Activated CD8-positive, alpha-beta memory T cell treated with anti-CD3 and anti-CD28 coated beads for 48 hours (primary cell): ENCODE results near the gene FBL.
"Not testable (repeated sequence)": the region's sequence is repeated elsewhere in the genome, so short reads cannot be mapped to it uniquely, and the experiment has no call there.

Source experiments
- DNase-seq, 3 experiments: peaks; one replicate each; pipeline ENCODE4 v3.0.0-alpha.2; 2020; ENCODE audit warnings: low read depth in 2 of 3, low spot score in 2 of 3

FBL gene

GRCh38 chr19:39825531-39826076 lies 20.6 kb downstream of the FBL start:
- no peak for DNase-seq

DNA sequence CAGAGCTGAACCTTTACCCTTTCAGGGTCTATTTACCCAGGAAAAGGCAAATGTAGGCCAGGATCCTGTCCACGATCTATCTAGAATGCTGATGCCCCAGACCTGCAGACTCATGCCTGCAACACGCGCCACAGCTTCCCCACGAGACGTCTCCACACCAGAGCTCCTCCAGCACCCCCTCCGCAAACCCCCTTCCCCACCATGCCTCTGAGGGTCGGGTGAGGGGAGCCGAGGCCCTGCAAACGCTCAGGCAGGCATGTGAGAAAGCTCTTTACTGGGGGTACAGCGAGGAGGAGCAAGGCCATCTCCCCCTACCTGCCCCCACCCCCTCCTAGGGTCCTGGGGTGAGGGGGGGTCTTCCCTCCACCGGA lies 21.1 kb downstream of the FBL start:
- DNase-seq, result no peak

DNA sequence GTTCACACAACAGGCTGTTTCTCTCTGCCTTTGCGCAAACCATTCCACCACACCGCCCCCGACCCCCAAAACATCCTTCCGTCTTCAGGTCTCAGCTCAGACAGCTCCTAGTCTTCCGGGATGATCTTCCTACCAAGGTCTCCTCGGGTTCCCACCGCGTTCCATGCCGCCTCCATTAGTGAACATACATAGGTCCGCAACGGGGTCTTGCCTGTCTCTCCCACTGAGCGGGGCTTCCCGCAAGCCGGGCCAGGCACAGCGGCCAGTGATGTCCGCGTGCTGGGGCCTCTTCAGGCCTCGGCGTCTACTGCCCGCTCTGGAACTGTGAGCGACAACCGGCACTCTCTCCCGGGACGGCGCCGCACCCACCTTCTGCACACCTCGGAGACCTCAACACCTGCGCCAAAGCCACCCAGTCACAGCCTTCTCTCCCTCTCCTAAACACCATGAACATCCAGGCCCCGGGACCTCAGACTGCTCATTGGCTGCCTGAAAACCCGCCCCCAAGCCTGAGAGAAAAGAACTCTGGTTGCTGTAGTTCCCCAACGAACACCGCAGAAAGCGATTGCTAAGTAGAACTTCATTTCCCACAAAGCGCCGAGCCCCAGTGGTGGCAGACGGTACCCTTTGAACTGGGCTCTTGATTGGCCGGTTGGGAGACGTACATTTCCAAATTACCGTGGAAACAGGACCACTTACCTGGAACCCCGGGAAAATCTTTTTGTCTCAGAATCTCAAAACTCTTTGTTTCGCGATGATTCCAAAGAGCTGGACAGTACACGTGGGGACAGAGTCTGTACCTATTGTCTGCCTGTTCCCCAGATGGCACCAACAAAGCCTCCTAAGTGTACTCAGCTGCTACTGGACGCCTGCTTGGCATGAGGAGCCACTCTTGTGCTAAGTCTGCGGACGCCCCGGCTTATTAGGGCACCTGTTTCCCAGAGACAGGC lies 21.8 kb downstream of the FBL start:
- DNase-seq, result peak; percentile 47 to 69 (median 66)

DNA sequence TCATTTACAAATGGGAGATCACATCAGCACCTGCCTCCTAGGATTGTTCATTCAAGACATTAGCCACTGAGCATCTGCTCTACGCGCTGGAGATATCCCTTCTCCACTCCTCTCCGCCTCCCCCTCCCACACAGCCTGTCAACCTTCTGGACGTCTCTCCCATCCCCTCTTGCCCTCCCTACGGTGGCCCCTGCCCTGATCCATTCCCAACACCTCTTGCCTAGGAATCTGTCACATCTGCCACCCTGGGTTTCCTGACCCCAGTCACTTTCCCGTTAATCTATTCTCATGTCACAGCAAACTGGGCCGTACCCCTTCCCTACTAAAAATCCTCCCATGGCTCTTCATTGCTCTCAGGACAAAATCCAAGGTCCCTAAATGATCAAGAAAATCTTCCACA lies 22.5 kb downstream of the FBL start:
- DNase-seq, result no peak

GRCh38 chr19:39820696-39821095 lies 25.5 kb downstream of the FBL start:
- DNase-seq, result no peak

- no peak for DNase-seq
Observed at GRCh38 chr19:39819786-39820185, 26.4 kb downstream of the FBL start.

- DNase-seq, result no peak
Observed at GRCh38 chr19:39818626-39819097, 27.5 kb downstream of the FBL start.

- no peak for DNase-seq
Observed at GRCh38 chr19:39817888-39818561, 28.2 kb downstream of the FBL start.

GRCh38 chr19:39816287-39817048 lies 29.7 kb downstream of the FBL start:
- no peak for DNase-seq

GRCh38 chr19:39814595-39814994 lies 31.6 kb downstream of the FBL start:
- DNase-seq, result no peak

- DNase-seq, result not testable (repeated sequence)
Observed at GRCh38 chr19:39814111-39814510, 32.1 kb downstream of the FBL start.

DNA sequence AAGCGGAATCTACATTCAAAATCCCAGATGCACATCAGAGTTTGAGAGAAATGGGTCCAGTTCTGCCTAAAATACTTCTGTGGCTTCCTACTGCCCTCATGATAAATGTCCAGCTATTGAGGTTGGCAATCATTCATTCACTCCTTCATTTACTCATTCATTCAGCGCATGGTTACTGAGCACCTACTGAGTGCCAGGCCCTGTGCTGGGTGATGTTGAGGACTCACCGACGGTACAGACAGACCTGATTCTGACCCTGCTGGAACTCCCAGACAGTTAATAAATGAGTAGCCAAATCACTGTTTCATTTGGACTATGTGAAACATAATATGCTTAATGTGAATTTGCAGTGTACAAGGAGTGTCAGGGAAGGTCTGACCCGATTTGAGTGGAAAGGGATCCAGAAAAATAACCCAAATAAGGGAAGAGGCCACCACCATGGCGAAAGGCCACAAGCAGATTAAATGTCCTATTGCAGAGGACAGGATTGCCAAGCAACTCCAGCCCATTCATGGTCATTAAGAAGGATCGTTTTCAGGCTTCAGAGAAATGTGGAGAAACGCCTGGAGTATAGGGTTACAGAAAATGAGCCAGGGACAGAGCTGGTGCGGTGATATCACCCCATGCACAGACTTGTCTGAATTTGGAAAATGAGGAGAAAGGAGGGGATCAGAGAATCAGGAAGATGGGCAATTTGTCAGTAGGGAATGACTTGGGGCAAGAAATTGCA lies 32.8 kb downstream of the FBL start:
- DNase-seq, result no peak

- no peak for DNase-seq
Observed at GRCh38 chr19:39811064-39811463, 35.1 kb downstream of the FBL start.

GRCh38 chr19:39810424-39810823 lies 35.8 kb downstream of the FBL start:
- no peak for DNase-seq

GRCh38 chr19:39809368-39809767 lies 36.8 kb downstream of the FBL start:
- no peak for DNase-seq

DNA sequence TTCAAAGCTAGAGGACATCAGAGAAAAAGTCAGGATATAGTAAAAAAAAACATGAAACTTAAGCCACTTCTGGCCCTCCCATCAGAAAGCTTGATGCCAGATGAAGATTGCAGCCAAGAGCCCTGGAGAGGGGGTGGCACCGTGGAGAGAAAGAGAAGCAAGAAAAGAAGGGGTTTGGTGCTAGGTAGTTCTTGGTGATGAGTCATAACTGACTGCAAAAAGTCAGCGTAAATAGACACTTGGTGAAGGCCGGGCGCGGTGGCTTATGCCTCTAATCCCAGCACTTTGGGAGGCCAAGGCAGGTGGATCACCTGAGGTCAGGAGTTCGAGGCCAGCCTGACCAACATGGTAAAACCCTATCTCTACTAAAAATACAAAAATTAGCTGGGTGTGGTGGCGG lies 37.5 kb downstream of the FBL start:
- not testable (repeated sequence) for DNase-seq

DNA sequence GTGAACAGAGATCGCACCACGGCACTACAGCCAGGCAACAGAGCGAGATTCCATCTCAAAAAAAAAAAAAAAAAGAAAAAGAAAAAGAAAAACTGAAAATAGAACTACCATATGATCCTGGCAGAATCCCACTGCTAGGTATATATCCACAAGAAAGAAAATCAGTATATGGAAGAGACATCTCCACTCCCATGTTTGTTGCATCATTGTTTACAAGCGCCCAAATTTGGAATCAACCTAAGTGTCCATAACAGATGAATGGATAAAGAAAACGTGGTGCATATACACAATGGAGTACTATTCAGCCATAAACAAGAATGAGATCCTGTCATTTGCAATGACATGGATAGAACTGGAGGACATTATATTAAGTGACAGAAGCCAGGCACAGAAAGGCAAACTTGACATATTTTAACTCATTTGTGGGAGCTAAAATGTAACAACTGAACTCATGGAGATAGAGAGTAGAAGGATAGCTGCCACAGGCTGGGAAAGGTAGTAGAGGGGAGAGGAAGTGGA lies 38.3 kb downstream of the FBL start:
- no peak for DNase-seq

DNA sequence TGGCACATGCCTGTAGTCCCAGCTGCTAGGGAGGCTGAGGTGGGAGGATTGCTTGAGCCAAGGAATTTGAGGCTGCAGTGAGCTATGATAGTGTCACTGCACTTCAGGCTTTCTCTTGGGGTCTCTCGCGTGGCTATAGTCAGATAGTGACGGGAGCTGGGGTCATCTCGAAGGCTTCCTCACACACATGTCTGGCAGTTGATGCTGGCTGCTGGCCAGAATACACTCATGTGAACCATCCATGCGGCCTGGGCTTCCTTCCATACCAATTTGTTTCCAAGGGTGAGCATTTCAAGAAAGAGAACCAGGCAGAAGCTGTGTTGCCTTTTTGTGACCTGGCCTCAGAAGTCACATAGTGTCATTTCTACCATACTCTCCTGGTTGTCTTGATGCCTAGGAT lies 41.1 kb downstream of the FBL start:
- no peak for DNase-seq

- DNase-seq, result no peak
Observed at GRCh38 chr19:39802958-39803357, 43.2 kb downstream of the FBL start.

GRCh38 chr19:39797083-39797482 lies 49.1 kb downstream of the FBL start:
- DNase-seq, result no peak
